ENCODE results near the gene MAP6.
A peak's percentile ranks its signal among the peaks of the same experiment; 100 is the strongest.
"Not testable (repeated sequence)": the region's sequence is repeated elsewhere in the genome, so short reads cannot be mapped to it uniquely, and the experiment has no call there.

MAP6 gene

DNA sequence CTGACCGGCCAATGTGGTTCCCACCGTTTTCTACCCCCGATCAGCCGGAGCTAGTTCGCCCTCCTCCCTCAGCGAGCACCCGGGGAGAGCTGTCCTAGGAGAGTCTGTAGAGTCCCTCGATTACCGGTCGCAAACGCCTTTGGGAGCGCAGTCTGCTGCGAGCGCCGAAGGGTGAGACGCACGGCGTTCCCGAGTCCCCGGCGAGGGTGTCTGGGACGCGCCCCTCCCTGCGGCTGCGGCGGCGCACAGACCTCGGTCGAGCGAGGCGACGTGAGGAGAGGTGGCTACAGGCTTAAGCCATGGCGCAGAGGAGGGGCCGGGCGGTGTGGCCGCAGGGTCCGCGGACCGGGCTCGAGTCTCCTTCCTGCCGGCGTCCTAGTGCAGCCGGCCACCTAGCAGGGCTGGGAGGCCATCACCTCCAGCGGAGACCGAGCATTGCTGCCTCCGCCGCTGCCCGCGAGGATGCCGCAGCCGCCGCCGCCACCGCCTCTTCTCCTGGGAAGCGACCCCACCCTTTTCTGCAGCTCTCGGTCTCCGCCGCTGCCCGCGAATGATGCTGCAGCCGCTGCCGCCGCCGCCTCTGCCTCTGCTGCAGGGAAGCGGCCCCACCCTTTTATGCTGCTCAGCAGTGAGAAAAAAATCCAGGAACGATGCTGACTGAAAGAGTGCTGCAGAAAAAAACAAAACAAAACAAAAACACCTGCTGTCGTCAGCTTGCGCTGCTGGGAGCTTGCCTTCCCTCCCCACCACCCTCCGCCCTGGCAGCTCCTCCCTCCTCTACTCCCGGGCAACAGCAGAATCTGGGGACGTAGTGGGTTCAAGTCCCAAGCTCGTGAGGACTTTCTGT, at the start of gene MAP6:
Gene MAP6 (minus strand): TSS at position 588 of the 847 bp plus-strand sequence. CDS start 669 bp downstream, outside the sequence.
- DNase-seq, result peak; percentile 90

DNA sequence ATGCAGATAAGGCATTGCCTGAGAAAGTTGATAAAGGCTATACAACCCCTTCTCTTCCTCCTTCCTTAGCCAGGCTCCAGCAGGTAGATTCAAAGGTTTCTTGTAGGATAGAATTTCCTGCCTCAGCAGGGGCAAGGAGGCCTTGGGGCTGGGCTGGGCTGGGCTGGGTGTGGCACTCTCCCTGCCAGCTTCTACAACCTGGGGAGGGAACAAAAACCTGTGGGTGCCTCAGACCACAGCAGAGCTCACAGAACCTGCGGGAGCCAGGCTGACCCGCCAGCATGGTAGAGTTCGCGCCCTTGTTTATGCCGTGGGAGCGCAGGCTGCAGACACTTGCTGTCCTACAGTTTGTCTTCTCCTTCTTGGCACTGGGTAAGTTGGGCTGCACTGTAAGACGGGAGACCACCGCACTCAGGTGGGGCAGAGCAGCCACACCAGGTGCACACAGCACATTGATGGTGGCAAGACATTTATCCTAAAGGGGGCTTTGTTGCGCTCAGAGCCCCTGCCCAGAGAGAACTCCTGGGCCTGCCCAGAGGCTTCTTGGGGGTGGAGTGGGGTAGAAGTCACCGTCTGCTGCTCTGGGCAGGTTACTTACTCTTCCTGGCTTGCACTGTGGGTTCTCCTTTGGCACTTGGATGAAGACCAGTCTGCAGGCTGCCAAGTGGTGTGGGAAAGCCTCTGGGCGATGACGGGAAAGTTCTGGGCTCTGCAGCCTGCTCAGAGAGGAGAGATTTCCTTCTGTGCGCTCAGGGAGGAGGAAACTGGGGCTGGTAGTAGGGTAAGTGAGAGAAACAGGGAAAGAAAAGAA, 49.0 kb upstream of the MAP6 start, which contains the start of gene MOGAT2:
Gene MOGAT2 (plus strand): TSS at position 231 of the 811 bp plus-strand sequence. CDS start 51 bp downstream, at position 282.
- no peak for DNase-seq

DNA sequence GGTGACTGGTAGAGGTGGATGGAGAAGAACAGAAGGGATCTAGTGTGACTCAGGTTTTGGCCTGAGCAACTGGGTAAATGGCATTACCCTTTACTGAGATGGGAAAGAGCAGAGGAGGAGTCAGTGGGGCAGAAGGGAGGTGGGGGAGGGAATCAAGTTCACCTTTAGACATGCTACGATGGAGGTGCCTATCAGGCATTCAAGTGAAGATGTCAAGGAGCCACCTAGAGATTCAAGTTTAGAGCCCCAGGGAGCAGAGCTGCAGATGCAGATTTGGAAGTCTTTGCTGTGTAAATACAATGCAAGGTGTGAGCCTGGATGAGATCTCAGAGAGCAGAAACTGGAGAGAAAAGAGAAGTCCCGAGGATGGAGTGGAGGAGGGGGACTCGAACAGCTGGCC, 47.8 kb upstream of the MAP6 start:
- no peak for DNase-seq

GRCh38 chr11:75715688-75716087, 46.9 kb upstream of the MAP6 start:
- DNase-seq, result no peak

DNA sequence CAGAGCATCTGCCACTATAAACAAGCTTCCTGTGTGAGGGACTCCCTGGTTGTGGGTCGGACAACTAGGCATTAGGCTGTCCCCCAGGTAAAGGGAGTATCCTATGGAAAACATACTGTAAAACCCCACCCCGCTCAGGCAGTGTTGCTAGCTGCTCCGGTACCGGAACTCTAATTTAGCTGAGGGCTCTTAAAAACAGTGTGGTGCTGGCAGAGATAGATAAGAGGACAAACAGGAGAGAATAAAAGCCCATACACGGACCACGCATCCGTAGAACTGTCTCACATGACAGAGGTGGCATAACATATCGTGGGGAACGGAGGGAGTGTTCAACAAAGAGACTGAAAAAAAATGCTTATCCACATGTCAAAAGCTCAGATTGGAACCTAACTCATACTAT, 45.4 kb upstream of the MAP6 start:
- no peak for DNase-seq

GRCh38 chr11:75706260-75706729, 37.5 kb upstream of the MAP6 start:
- peak; percentile 66 for DNase-seq

- DNase-seq, result no peak
These were observed 36.7 kb upstream of the MAP6 start for GRCh38 chr11:75705541-75705940.

DNA sequence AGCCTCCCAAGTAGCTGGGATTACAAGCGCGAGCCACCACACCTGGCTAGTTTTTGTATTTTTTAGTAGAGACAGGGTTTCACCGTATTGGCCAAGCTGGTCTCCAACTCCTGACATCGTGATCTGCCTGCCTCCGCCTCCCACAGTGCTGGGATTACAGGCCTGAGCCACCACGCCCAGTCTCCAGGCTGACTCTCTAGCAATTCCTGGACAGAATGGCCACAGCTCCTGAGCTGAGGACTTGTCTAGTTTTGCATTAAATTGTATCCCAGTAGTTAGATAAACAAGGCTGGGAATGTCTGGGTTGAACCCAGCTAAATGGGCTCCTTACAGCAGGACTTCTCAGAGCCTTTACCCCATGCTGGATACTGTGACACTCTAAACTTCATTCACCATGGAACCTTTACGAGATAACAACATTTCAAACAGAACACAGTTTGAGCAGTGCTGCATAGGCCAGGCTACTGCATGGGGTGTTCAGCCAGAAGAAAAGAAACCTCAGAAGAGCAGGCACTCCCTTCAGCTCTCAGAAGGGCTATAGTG, 34.9 kb upstream of the MAP6 start:
- no peak for DNase-seq

GRCh38 chr11:75700940-75701339, 32.1 kb upstream of the MAP6 start:
- no peak for DNase-seq

GRCh38 chr11:75697906-75698581, 29.2 kb upstream of the MAP6 start:
- no peak for DNase-seq

DNA sequence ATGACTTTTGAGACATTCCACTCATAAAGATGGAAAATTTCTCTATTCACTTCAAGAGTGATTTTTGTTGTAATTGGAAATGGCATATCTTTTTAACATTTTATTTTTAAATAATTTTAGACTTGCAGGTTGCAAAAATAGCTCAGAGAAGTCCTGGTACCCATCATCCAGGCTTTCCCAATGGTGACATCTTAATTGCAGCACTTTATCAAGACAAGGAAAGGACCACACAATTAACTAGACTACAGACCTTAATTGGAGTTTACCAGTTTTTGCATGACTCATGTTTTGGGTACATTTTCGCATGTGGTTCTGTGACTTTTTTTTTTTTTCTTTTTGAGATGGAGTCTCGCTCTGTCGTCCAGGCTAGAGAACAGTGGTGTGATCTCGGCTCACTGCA, 23.0 kb upstream of the MAP6 start:
- DNase-seq, result no peak

DNA sequence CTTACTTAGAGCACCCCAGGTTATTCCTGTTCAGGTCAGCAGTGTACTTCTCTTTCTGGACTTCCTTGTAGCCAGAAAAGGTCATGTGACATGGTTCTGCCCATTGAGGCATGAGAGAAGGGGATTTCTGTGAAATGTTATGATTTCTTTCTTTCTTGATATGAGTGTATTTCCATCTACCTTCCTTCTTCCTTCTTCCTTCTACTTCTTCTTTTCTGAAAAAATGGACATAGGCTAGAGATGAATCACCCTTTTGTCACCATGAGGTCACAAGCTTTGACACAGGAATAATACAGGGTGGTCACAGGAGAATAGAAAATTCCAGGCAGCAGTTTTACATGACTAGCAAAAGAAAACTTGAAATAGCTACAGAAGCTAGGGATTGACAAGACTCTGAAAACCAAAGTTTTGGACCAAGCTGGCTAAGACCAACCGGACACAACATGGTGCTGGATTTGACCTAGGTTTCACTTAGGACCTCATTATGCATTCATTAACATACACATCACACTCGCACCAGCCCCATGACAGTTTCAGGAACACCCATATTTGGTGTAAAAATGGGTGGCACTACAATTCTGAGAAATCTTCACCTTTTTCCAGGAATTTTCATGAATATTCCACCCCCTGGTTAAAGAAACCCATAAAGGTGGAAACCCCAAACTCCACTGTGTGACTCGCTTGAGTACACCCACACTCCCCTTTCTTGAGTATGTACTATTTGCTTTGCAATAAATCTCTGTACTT, 21.2 kb upstream of the MAP6 start:
- no peak for DNase-seq

- not testable (repeated sequence) for DNase-seq
These were observed 15.0 kb upstream of the MAP6 start for GRCh38 chr11:75683856-75684255.

DNA sequence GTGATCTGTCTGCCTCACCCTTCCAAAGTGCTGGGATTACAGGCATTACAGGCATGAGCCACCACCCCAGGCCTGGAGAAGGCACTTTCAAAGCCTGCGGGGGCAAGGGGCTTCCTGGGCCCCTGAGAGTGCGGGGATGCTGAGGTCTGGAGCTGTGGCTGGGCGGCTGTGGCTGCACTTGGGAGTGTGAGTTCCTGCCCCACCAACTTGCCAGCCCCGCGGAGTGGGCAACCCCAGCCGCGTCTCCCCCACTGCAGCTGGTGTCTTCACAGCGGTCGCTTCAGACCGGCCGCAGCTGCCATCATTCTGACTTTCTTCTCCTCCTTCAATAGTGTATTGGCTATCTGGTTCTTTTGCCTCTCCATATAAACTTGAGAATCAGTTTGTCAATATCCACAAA, 10.7 kb upstream of the MAP6 start:
- no peak for DNase-seq

- no peak for DNase-seq
These were observed 9.9 kb upstream of the MAP6 start for GRCh38 chr11:75678620-75679259.

DNA sequence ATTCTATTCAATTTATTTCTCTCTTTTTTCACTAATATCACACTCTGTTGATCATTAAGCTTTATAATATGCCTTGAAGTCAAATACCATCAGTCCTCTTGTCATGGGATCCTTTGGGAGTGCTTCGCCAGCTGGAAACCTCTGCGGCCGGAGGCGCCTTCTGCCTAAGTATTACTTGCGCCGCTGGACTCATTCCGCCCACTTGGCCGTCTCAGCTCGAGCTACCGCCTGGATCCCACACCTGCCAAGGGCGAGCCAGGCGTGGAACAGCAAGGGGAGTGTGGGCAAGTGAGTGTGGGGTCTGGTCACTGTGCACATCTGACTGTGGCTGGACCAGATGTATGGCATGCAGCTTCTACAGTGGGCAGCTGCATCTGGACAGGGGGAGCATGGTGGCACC, 9.1 kb upstream of the MAP6 start:
- no peak for DNase-seq

DNA sequence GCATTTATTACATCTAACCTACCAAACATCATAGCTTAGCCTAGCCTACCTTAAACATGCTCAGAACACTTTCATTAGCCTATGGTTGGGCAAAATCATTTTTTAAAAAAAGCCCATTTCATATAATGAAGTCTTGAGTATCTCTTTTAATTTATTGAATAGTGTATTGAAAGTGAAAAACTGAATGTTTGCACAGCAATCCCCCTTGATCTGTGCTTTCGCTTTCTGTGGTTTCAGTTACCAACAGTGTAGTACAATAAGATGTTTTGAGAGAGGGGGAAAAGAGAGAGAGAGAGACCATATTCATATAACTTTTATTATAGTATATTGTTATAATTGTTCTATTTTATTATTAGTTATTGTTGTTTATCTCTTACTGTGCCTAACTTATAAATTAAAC, 8.4 kb upstream of the MAP6 start:
- no peak for DNase-seq

GRCh38 chr11:75673977-75674582, 5.2 kb upstream of the MAP6 start:
- no peak for DNase-seq

GRCh38 chr11:75667831-75668450, 897 bp downstream of the MAP6 start:
- peak; percentile 53 for DNase-seq

GRCh38 chr11:75667255-75667830, 1.5 kb downstream of the MAP6 start:
- DNase-seq, result peak; percentile 34

Data from NCI-H748 treated with DMSO at 0.1 percent for 48 hours (cell line).